Neuronal stem cell (in vitro differentiated cells): ENCODE data around the gene CYSRT1.

ENCODE experiments used
- DNase-seq: peaks from one replicate; pipeline ENCODE4 v3.0.0-alpha.2; 2013; ENCODE audit warnings: low spot score
- H2AFZ ChIP-seq: one replicate; pipeline ENCODE4 v1.6.1; 2013; ENCODE audit warnings: mild to moderate bottlenecking, low read length, inconsistent platforms
- H2AK5ac ChIP-seq: 2 replicates; pipeline ENCODE4 v1.6.1; 2013; ENCODE audit warnings: low read depth, mild to moderate bottlenecking, inconsistent platforms, low read length, moderate library complexity, mixed read lengths
- H2BK120ac ChIP-seq: 2 replicates; pipeline ENCODE4 v1.6.1; 2013; ENCODE audit warnings: low read depth, mild to moderate bottlenecking, inconsistent platforms, low read length, moderate library complexity, mixed read lengths
- H2BK12ac ChIP-seq: one replicate; pipeline ENCODE4 v1.6.1; 2013; ENCODE audit warnings: low read length, inconsistent platforms
- H2BK15ac ChIP-seq: 2 replicates; pipeline ENCODE4 v1.6.1; 2013; ENCODE audit warnings: mild to moderate bottlenecking, low read length, inconsistent platforms, mixed read lengths
- H2BK5ac ChIP-seq: one replicate; pipeline ENCODE4 v1.6.1; 2013; ENCODE audit warnings: inconsistent platforms, mild to moderate bottlenecking, low read length, moderate library complexity
- H3K14ac ChIP-seq: one replicate; pipeline ENCODE4 v1.6.1; 2013; ENCODE audit warnings: low read length, inconsistent platforms
- H3K18ac ChIP-seq: 2 replicates; pipeline ENCODE4 v1.6.1; 2013; ENCODE audit warnings: low read length, inconsistent platforms
- H3K23ac ChIP-seq: 2 replicates; pipeline ENCODE4 v1.6.1; 2013; ENCODE audit warnings: low read depth, mild to moderate bottlenecking, mixed read lengths, low read length, inconsistent platforms; ENCODE audit not compliant: poor library complexity
- H3K27ac ChIP-seq: replicated peaks from 3 replicates; pipeline ENCODE4 v1.5.1; 2013; ENCODE audit warnings: low read length, inconsistent platforms
- H3K27me3 ChIP-seq, 3 experiments: 2 replicates each; pipeline ENCODE4 v1.6.1; 2013; ENCODE audit warnings: low read length in 3 of 3, mild to moderate bottlenecking in 2 of 3, inconsistent platforms in 1 of 3, low read depth in 1 of 3, mixed read lengths in 1 of 3, moderate library complexity in 1 of 3; ENCODE audit not compliant: control insufficient read depth in 3 of 3, insufficient read depth in 3 of 3
- H3K36me3 ChIP-seq, 2 donors: replicated peaks in 1 of 2; 2 replicates each; pipeline ENCODE4 v1.6.1; 2013; ENCODE audit warnings: low read length in 2 of 2; ENCODE audit not compliant: control insufficient read depth in 2 of 2, insufficient read depth in 2 of 2
- H3K4ac ChIP-seq: 2 replicates; pipeline ENCODE4 v1.6.1; 2013; ENCODE audit warnings: inconsistent platforms, mild to moderate bottlenecking, low read length, moderate library complexity
- H3K4me1 ChIP-seq, 2 donors: 1 replicate in 1 of 2; 2 replicates in 1 of 2; pipeline ENCODE4 v1.6.1; 2013; ENCODE audit warnings: low read length in 2 of 2, low read depth in 1 of 2; ENCODE audit not compliant: control insufficient read depth in 2 of 2, insufficient read depth in 1 of 2
- H3K4me2 ChIP-seq: one replicate; pipeline ENCODE4 v1.6.1; 2013; ENCODE audit warnings: mild to moderate bottlenecking, low read length, inconsistent platforms; ENCODE audit not compliant: insufficient read depth, poor library complexity, severe bottlenecking
- H3K4me3 ChIP-seq, 2 donors: 2 replicates each; pipeline ENCODE4 v1.5.1; 2013; ENCODE audit warnings: low read length in 2 of 2, mild to moderate bottlenecking in 2 of 2, inconsistent platforms in 1 of 2, moderate library complexity in 1 of 2
- H3K79me1 ChIP-seq: one replicate; pipeline ENCODE4 v1.6.1; 2013; ENCODE audit warnings: low read depth, mild to moderate bottlenecking, inconsistent platforms, low read length, moderate library complexity
- H3K9ac ChIP-seq: one replicate; pipeline ENCODE4 v1.6.1; 2013; ENCODE audit warnings: mild to moderate bottlenecking, low read depth, low read length, inconsistent platforms; ENCODE audit not compliant: poor library complexity
- H3K9me3 ChIP-seq, 2 donors: replicated peaks in 1 of 2; 2 replicates each; pipeline versions ENCODE3 to v1.6.1; 2013; ENCODE audit warnings: low read length in 2 of 2, mild to moderate bottlenecking in 2 of 2, inconsistent platforms in 1 of 2, low read depth in 1 of 2, mixed read lengths in 1 of 2, moderate library complexity in 1 of 2; ENCODE audit not compliant: control insufficient read depth in 2 of 2, insufficient read depth in 1 of 2
- H4K8ac ChIP-seq: one replicate; pipeline ENCODE4 v1.6.1; 2013; ENCODE audit warnings: low read depth, mild to moderate bottlenecking, inconsistent platforms, low read length, moderate library complexity
- H4K91ac ChIP-seq: one replicate; pipeline ENCODE4 v1.6.1; 2013; ENCODE audit warnings: low read length, low read depth, mild to moderate bottlenecking, inconsistent platforms; ENCODE audit not compliant: poor library complexity
- WGBS, 2 donors: extraction: QIAGEN DNeasy Blood & Tissue Kit; methylation state at CpG; one replicate each; pipeline ENCODE4 v1.1.7; 2013; ENCODE audit warnings: missing lambda C conversion rate in 2 of 2, mixed read lengths in 1 of 2; ENCODE audit not compliant: insufficient read length in 2 of 2, insufficient replicate concordance in 1 of 2; ENCODE audit errors: extremely low coverage in 2 of 2; 5-methylcytosine and 5-hydroxymethylcytosine counted together

CYSRT1 gene

DNA sequence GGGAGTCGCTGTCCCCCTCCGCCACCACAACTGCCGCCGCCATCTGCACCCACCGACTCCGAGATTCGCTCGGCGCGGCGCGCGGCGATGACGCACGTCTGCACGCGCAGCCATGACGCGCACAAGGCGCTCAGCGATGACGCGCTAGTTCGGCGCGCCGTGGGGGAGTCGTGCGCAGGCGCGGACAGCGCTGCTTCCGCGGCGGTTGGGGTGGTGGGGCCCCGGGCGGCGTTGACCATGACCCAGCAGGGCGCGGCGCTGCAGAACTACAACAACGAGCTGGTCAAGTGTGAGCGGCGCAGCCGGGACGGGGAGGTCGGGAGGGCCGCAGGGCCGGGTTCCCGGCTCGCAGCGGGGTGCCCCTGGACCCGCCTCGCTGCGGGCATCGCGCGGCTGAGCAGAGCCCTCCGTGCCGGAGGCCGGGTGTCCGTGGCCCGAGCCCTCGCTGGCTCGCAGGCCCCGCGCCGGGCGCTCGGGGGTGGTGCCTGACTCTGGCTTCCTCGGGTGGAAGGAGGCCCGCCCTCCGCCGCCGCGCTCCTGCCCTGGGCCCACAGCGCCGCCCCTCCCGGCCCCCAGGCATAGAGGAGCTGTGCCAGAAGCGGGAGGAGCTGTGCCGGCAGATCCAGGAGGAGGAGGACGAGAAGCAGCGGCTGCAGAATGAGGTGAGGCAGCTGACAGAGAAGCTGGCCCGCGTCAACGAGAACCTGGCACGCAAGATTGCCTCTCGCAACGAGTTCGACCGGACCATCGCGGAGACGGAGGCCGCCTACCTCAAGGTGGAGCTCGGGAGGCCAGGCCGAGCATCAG, 36.3 kb upstream of the CYSRT1 start, which contains the start of the genes ANAPC2 and SSNA1:
TSS of gene ANAPC2 (minus strand) at position 71 of the 807 bp plus-strand sequence. CDS start at position 43, 28 bp downstream.
TSS of gene SSNA1 (plus strand) at position 187 of the 807 bp plus-strand sequence. CDS start at position 238, 51 bp downstream.
- peak within 1 kb of the TSS; percentile 78 for H3K4ac ChIP-seq
- H2BK5ac ChIP-seq = peak within 1 kb of the TSS; percentile 78
- DNase-seq = peak; percentile 93
- H2BK15ac ChIP-seq = no peak within 1 kb of the TSS
- H2AFZ ChIP-seq = peak within 1 kb of the TSS; percentile 95
- H3K9ac ChIP-seq = peak within 1 kb of the TSS; percentile 95
- no peak within 1 kb of the TSS for H2BK120ac ChIP-seq
- H3K23ac ChIP-seq = peak within 1 kb of the TSS; percentile 95
- H4K8ac ChIP-seq = peak within 1 kb of the TSS; percentile 98
- H3K27me3 ChIP-seq = peaks cover 0 to 2% (median 0%) of the 10 kb centered on the region in 3 experiments
- peaks cover 18 to 61% of the 10 kb centered on the region in 2 donors for H3K36me3 ChIP-seq
- no peak within 1 kb of the TSS for H4K91ac ChIP-seq
- peak within 1 kb of the TSS; percentile 82 for H3K14ac ChIP-seq
- no CpG with 5 or more reads among the region's 98 CpGs for WGBS, 2 donors
- peak within 1 kb of the TSS; percentile 99 to 100 for H3K4me3 ChIP-seq
- peak within 1 kb of the TSS; percentile 93 for H2AK5ac ChIP-seq
- H3K18ac ChIP-seq = peak within 1 kb of the TSS; percentile 92
- H3K4me1 ChIP-seq = peaks cover 12 to 17% of the 10 kb centered on the region in 2 donors
- no peak within 1 kb of the TSS for H3K27ac ChIP-seq
- H2BK12ac ChIP-seq = no peak within 1 kb of the TSS
- H3K79me1 ChIP-seq = peaks cover 32% of the 10 kb centered on the region
- H3K9me3 ChIP-seq = peaks cover 0 to 1% of the 10 kb centered on the region in 2 donors
- H3K4me2 ChIP-seq = peak within 1 kb of the TSS; percentile 94

DNA sequence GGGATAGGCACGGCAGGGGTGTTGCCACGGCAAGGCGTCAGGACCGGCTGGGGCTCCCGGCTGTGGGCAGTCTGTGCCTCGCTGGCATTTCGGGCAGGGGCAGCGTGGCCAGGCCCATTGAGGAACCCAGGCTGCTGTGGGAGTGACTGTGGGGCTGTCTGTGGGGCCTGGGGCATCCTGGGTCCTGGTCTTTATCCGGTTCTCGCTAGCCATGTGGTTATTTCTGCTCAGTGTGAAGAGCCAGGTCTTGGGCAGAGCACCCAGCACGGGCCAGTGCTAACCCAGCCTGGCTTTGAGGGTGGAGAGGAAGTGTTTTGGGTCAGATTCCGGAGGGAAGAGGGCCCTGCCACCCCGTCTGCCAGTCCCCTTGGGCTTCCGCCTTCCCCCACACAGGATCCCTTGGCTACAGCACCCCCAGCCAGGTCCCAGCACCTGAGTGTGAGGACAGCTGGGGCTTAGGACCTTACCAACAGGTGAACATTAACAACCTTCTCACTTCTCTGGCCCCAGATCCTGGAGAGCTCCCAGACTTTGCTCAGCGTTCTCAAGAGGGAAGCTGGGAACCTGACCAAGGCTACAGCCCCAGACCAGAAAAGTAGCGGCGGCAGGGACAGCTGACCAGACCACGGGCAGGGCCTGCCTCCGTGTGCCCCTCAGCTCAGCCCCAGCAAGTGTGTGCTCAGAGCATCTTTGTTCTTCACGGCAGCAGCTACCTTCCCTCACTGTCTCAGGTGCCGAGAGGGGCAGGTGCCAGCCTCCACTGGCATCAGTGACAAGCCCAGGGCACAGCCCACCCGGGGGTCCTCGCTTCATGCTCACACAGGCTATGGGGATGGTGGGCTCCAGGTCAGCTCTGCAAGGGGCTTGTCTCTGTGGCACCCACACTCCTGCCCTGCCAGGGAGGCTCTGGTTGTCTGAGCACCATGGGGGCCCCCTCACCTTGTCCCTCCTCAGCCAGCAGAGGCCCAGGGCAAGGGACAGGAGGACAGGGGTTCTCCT, 35.4 kb upstream of the CYSRT1 start:
- H3K4me1 ChIP-seq = peaks cover 17% of the 10 kb centered on the region in 2 donors
- peak overlapping the region; percentile 84 for H2AK5ac ChIP-seq
- no peak overlapping the region for H3K14ac ChIP-seq
- peak overlapping the region; percentile 95 for H3K23ac ChIP-seq
- no peak overlapping the region for H3K27ac ChIP-seq
- H2BK120ac ChIP-seq = no peak overlapping the region
- peaks cover 37% of the 10 kb centered on the region for H3K79me1 ChIP-seq
- peaks cover 0 to 2% (median 0%) of the 10 kb centered on the region in 3 experiments for H3K27me3 ChIP-seq
- peaks cover 0 to 1% of the 10 kb centered on the region in 2 donors for H3K9me3 ChIP-seq
- peak overlapping the region; percentile 93 for H3K4me2 ChIP-seq
- H2AFZ ChIP-seq = peak overlapping the region; percentile 95
- no peak overlapping the region for H3K4ac ChIP-seq
- no peak overlapping the region for H3K18ac ChIP-seq
- H3K36me3 ChIP-seq = peaks cover 15 to 52% of the 10 kb centered on the region in 2 donors
- no peak overlapping the region for H2BK12ac ChIP-seq
- H3K9ac ChIP-seq = peak overlapping the region; percentile 93
- WGBS, 2 donors = no CpG with 5 or more reads among the region's 23 CpGs
- H2BK5ac ChIP-seq = no peak overlapping the region
- DNase-seq = no peak
- H2BK15ac ChIP-seq = no peak overlapping the region
- no peak overlapping the region for H4K91ac ChIP-seq
- no peak overlapping the region for H4K8ac ChIP-seq
- peak overlapping the region; percentile 99 to 100 for H3K4me3 ChIP-seq

GRCh38 chr9:137190315-137190856, 34.6 kb upstream of the CYSRT1 start:
- no peak overlapping the region for H2AFZ ChIP-seq
- H3K27ac ChIP-seq = no peak overlapping the region
- peaks cover 0 to 2% (median 0%) of the 10 kb centered on the region in 3 experiments for H3K27me3 ChIP-seq
- H2BK5ac ChIP-seq = no peak overlapping the region
- H3K4me1 ChIP-seq = peaks cover 17 to 21% of the 10 kb centered on the region in 2 donors
- H2BK12ac ChIP-seq = no peak overlapping the region
- H2BK120ac ChIP-seq = no peak overlapping the region
- H3K23ac ChIP-seq = no peak overlapping the region
- DNase-seq = no peak
- H3K18ac ChIP-seq = no peak overlapping the region
- no peak overlapping the region for H2AK5ac ChIP-seq
- no peak overlapping the region for H3K4ac ChIP-seq
- H3K9ac ChIP-seq = no peak overlapping the region
- H2BK15ac ChIP-seq = no peak overlapping the region
- H3K9me3 ChIP-seq = peaks cover 0 to 1% of the 10 kb centered on the region in 2 donors
- peak overlapping the region in 1 of 2 donors; percentile 100 for H3K4me3 ChIP-seq
- H3K79me1 ChIP-seq = peaks cover 42% of the 10 kb centered on the region
- H3K14ac ChIP-seq = no peak overlapping the region
- H3K4me2 ChIP-seq = no peak overlapping the region
- no peak overlapping the region for H4K8ac ChIP-seq
- no peak overlapping the region for H4K91ac ChIP-seq
- peaks cover 15 to 44% of the 10 kb centered on the region in 2 donors for H3K36me3 ChIP-seq
- WGBS, 2 donors = no CpG with 5 or more reads among the region's 9 CpGs
